Osteoblast (primary cell): ENCODE data around the gene OPN4. TPM values are rescaled to one million over a fixed set of nuclear protein-coding genes. Genes with fewer than 3 reads are reported as not detected.

Source experiments
- DNase-seq: peaks from one replicate; pipeline ENCODE4 v3.0.0; 2011; ENCODE audit warnings: low spot score, mixed read lengths; ENCODE audit not compliant: insufficient read length; ENCODE audit errors: missing footprints
- H2AFZ ChIP-seq: 2 replicates; pipeline ENCODE4 v1.6.0; 2011; ENCODE audit warnings: mild to moderate bottlenecking, low read length
- H3K27ac ChIP-seq: 2 replicates; pipeline ENCODE4 v1.5.1; 2011; ENCODE audit warnings: mild to moderate bottlenecking, low read depth, low read length, moderate library complexity
- H3K27me3 ChIP-seq: 2 replicates; pipeline ENCODE4 v1.6.0; 2012; ENCODE audit warnings: mild to moderate bottlenecking, control low read depth, inconsistent platforms, low read length, moderate library complexity; ENCODE audit not compliant: insufficient read depth
- H3K36me3 ChIP-seq: 2 replicates; pipeline ENCODE4 v1.5.1; 2011; ENCODE audit warnings: mild to moderate bottlenecking, low read length, control low read depth, moderate library complexity; ENCODE audit not compliant: insufficient read depth
- H3K4me1 ChIP-seq: 2 replicates; pipeline ENCODE4 v1.5.1; 2011; ENCODE audit warnings: mild to moderate bottlenecking, low read length, control low read depth, moderate library complexity; ENCODE audit not compliant: insufficient read depth
- H3K4me2 ChIP-seq: 2 replicates; pipeline ENCODE4 v1.6.0; 2011; ENCODE audit warnings: mild to moderate bottlenecking, low read length; ENCODE audit not compliant: insufficient read depth
- H3K4me3 ChIP-seq: fragments of 200-600 bp; sonication (generic); 3 replicates; pipeline ENCODE4 v1.5.1; 2012; ENCODE audit warnings: mild to moderate bottlenecking, low read length, inconsistent platforms; ENCODE audit not compliant: insufficient read depth
- H3K79me2 ChIP-seq: 2 replicates; pipeline ENCODE4 v1.6.0; 2012; ENCODE audit warnings: mild to moderate bottlenecking, low read length, control low read depth, inconsistent platforms; ENCODE audit not compliant: insufficient read depth
- H3K9me3 ChIP-seq: 2 replicates; pipeline ENCODE4 v1.5.1; 2011; ENCODE audit warnings: low read depth, low read length, control low read depth
- H4K20me1 ChIP-seq: 2 replicates; pipeline ENCODE4 v1.6.0; 2012; ENCODE audit warnings: mild to moderate bottlenecking, low read length, control low read depth; ENCODE audit not compliant: insufficient read depth
- total RNA-seq: library from RNA; depleted of rRNA; stranded (reverse); fragments of >200 nt; gene quantifications from 2 replicates; pipeline ENCODE4 v1.2.3, GENCODE V29; 2012
- TF ChIP-seq, protein P1 (sequence below): IDR thresholded peaks from 2 replicates; pipeline ENCODE4 v1.5.1; 2011; ENCODE audit warnings: mild to moderate bottlenecking, low read depth, low read length, moderate library complexity; ENCODE audit errors: extremely low read depth

OPN4 gene
- total RNA-seq, 1 donor = not detected

DNA sequence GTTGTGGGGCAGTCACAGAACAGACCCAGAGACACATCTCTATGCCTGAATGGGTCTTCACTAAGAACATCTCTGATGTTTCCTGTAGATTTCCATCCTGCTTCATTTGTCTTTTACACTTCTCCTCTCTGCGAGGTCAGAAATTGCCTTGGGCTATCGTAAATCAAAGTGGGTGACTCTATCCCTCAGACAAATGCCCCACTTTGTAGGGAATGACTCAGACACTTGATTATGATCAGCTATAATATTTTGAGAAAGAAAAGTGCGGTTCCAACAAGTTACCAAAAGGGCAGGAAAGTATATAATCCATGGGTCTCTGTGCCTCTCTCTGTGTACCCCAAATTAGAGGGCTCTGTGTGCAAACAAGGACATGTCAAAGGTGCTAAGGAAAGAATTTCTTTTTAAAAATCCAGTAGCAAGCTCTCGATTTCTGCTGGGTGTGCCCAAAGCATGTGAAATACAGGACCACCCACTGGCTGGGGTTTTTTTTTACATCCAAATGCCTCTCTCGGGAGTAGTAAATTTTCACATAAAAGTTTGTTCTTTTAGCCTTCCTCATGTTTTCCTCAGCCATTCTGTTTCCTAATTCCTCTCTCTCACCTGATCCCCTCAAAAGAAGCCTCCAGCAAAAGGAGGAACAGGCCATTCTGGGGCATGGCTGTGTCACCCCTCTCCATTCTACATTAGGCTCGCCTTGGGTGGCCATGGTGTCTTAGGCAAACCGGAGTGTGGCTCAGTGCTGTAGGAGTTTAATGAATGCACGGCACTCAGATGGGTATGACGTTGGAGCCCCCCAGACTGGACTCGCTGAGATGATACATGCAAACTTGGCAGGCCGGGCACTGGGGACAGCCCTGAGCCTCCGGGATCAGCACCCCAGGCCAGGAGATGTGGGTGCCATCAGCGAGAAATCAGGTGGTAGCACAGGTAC is 6.3 kb upstream of the OPN4 start:
- H3K4me2 ChIP-seq = no peak overlapping the region
- no peaks in the 10 kb centered on the region for H3K79me2 ChIP-seq
- H3K9me3 ChIP-seq = no peaks in the 10 kb centered on the region
- H3K27ac ChIP-seq = no peak overlapping the region
- no peak overlapping the region for H2AFZ ChIP-seq
- H3K4me3 ChIP-seq = no peak overlapping the region
- TF ChIP-seq, protein P1, sequence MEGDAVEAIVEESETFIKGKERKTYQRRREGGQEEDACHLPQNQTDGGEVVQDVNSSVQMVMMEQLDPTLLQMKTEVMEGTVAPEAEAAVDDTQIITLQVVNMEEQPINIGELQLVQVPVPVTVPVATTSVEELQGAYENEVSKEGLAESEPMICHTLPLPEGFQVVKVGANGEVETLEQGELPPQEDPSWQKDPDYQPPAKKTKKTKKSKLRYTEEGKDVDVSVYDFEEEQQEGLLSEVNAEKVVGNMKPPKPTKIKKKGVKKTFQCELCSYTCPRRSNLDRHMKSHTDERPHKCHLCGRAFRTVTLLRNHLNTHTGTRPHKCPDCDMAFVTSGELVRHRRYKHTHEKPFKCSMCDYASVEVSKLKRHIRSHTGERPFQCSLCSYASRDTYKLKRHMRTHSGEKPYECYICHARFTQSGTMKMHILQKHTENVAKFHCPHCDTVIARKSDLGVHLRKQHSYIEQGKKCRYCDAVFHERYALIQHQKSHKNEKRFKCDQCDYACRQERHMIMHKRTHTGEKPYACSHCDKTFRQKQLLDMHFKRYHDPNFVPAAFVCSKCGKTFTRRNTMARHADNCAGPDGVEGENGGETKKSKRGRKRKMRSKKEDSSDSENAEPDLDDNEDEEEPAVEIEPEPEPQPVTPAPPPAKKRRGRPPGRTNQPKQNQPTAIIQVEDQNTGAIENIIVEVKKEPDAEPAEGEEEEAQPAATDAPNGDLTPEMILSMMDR = no peak
- H3K27me3 ChIP-seq = no peaks in the 10 kb centered on the region
- peaks cover 22% of the 10 kb centered on the region for H3K4me1 ChIP-seq
- peak; percentile 81 for DNase-seq
- H4K20me1 ChIP-seq = no peaks in the 10 kb centered on the region
- no peaks in the 10 kb centered on the region for H3K36me3 ChIP-seq

DNA sequence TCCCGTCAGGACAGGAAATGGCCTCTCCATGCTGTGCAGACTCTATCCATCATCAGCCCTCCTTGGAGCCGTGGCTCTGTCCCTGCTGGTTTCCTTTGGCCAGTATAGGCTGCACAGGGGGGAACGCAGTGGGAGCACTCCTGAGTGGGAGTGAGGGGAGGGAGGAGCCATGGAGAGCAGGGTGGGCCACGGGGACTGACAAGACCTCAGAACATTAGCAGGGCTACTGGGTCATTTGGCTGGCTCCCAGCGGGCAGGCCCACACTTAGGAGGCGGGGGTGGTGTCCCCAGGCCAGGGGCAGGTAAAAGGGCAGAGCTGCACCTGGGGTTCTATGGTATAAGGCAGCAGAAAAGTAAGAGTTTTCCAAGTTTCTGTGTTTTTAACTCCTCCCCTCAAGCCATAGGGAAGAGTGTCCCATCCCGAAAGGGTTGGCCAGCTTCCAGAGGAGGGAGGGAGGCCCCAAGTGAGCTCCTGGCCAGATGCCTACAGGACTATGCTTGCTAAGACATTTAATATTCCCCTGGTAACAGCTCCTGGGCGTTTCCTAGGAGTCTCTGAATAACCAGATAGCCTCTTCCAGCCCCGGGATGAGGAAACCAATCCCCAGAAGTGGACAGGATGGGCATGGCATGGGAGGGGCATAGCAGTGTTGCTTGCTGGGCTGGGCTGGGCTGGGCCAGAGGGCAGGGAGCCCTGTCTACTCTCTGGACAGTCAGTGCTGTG is 5.5 kb upstream of the OPN4 start:
- Histone ChIP-seq H3K27ac (no peak overlapping the region), H3K4me3 (no peak overlapping the region), H3K4me1 (peaks cover 22% of the 10 kb centered on the region), H3K9me3 (no peaks in the 10 kb centered on the region), H3K36me3 (no peaks in the 10 kb centered on the region), H3K27me3 (no peaks in the 10 kb centered on the region), H4K20me1 (no peaks in the 10 kb centered on the region), H3K79me2 (no peaks in the 10 kb centered on the region), H2AFZ (peak overlapping the region; percentile 29), H3K4me2 (peak overlapping the region; percentile 28)
- TF ChIP-seq, protein P1 = no peak
- DNase-seq = peak; percentile 98

DNA sequence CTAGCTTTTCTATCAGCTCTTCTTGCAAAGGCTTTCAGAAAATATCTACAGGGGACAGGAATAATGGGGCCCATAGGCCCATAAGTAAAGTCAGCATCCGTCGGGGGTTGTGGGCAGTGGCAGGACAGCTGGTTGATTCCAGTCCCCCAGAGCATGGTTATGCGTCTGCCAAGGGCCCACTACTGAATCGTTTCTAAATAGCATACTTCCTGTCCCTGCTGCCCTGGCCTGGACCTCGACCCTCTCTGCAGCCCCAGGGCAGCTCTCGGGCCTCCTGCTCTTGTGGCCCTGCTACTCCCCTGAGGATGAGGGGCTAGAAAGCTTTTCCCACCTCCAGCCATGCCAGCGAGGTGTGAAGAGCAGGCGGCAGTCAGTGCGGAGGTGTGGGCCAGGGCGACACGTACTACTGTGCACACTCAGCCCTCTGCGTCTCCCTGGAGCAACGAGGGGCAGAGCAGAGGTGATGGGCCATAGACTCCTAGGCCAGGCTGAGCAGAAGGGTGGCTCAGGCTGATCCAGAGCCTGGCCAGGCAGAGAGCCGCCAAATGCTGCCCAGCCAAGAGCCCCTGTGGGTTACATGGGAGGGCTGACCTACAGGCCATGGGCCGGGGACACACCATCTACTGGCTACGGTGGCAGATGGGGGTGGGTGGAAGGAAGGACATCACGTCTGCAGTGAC is 4.7 kb upstream of the OPN4 start:
- Histone ChIP-seq H4K20me1 (no peaks in the 10 kb centered on the region), H3K27ac (no peak overlapping the region), H3K79me2 (no peaks in the 10 kb centered on the region), H3K4me3 (no peak overlapping the region), H3K9me3 (no peaks in the 10 kb centered on the region), H3K36me3 (no peaks in the 10 kb centered on the region), H2AFZ (no peak overlapping the region), H3K4me2 (no peak overlapping the region), H3K27me3 (no peaks in the 10 kb centered on the region), H3K4me1 (peaks cover 17% of the 10 kb centered on the region)
- DNase-seq = peak; percentile 51
- TF ChIP-seq, protein P1 = no peak

DNA sequence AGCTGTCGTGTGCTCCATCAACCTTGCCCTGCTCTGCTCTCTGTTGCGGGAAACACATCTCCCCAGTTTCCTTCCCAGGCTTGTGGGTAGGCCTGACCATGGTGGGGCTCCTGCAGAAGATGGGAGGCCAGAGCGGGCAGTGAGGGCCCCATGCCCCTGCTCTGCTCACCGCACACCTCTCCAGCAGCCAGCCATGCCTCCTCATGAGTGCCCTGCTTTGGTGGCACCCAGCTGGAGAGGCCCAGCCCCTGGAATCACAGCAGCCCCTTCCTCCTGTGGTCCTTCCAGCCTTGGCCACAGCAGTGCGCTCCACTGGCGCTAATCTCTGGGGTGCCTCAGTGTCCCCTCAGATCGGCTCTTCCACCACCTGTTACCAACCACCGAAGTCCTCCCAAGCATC is 4.2 kb upstream of the OPN4 start:
- no peaks in the 10 kb centered on the region for H4K20me1 ChIP-seq
- H3K27me3 ChIP-seq = no peaks in the 10 kb centered on the region
- no peaks in the 10 kb centered on the region for H3K9me3 ChIP-seq
- H3K4me1 ChIP-seq = peaks cover 17% of the 10 kb centered on the region
- no peaks in the 10 kb centered on the region for H3K36me3 ChIP-seq
- no peak overlapping the region for H3K4me2 ChIP-seq
- DNase-seq = peak; percentile 52
- no peak overlapping the region for H3K27ac ChIP-seq
- TF ChIP-seq, protein P1 = no peak
- H3K79me2 ChIP-seq = no peaks in the 10 kb centered on the region
- H2AFZ ChIP-seq = no peak overlapping the region
- H3K4me3 ChIP-seq = no peak overlapping the region
